Fibroblast of skin of right biceps (primary cell): Measurements from ENCODE around the gene SBK3.
"Not testable (repeated sequence)": the region's sequence is repeated elsewhere in the genome, so short reads cannot be mapped to it uniquely, and the experiment has no call there.

ENCODE experiments used
- DNase-seq: peaks from one replicate; pipeline ENCODE4 v3.0.0-alpha.2; 2013

Gene SBK3

GRCh38 chr19:55573929-55574328 is 28.6 kb upstream of the SBK3 start:
- not testable (repeated sequence) for DNase-seq

- DNase-seq: not testable (repeated sequence)
These were observed 24.1 kb upstream of the SBK3 start for GRCh38 chr19:55569477-55569876.

GRCh38 chr19:55567708-55568328 is 22.5 kb upstream of the SBK3 start:
- DNase-seq: no peak

- no peak for DNase-seq
These were observed 21.5 kb upstream of the SBK3 start for GRCh38 chr19:55566823-55567222.

GRCh38 chr19:55563261-55563690 is 17.9 kb upstream of the SBK3 start:
- DNase-seq: no peak

GRCh38 chr19:55559684-55560083 is 14.3 kb upstream of the SBK3 start:
- DNase-seq: no peak

- no peak for DNase-seq
These were observed 9.4 kb upstream of the SBK3 start for GRCh38 chr19:55554741-55555152.

- DNase-seq: no peak
These were observed 9.0 kb upstream of the SBK3 start for GRCh38 chr19:55554302-55554701.

GRCh38 chr19:55553217-55554182 is 8.2 kb upstream of the SBK3 start:
- peak; percentile 8 for DNase-seq

GRCh38 chr19:55552620-55553019 is 7.3 kb upstream of the SBK3 start:
- peak; percentile 91 for DNase-seq

- no peak for DNase-seq
These were observed 6.9 kb upstream of the SBK3 start for GRCh38 chr19:55552206-55552605.

- peak; percentile 62 for DNase-seq
These were observed 4.9 kb upstream of the SBK3 start for GRCh38 chr19:55550321-55550650.

GRCh38 chr19:55549500-55550320 is 4.4 kb upstream of the SBK3 start:
- DNase-seq: peak; percentile 95

- peak; percentile 75 for DNase-seq
These were observed 1.7 kb upstream of the SBK3 start for GRCh38 chr19:55546822-55547614.

GRCh38 chr19:55546011-55546410 is 668 bp upstream of the SBK3 start:
- DNase-seq: no peak

GRCh38 chr19:55544776-55545439 is 435 bp downstream of the SBK3 start:
- no peak for DNase-seq

GRCh38 chr19:55544014-55544413 is 1.3 kb downstream of the SBK3 start:
- no peak for DNase-seq

- DNase-seq: no peak
These were observed 1.8 kb downstream of the SBK3 start for GRCh38 chr19:55543567-55543966.

GRCh38 chr19:55542292-55542855 is 3.0 kb downstream of the SBK3 start:
- no peak for DNase-seq

GRCh38 chr19:55541091-55541490 is 4.3 kb downstream of the SBK3 start:
- no peak for DNase-seq

GRCh38 chr19:55540619-55541018 is 4.7 kb downstream of the SBK3 start:
- no peak for DNase-seq
